Bladder microvascular endothelial cell (primary cell): Measurements from ENCODE around the gene TIMM10. TPM values are rescaled to one million over a fixed set of nuclear protein-coding genes. Genes with fewer than 3 reads are reported as not detected.

Source experiments
- total RNA-seq: library from RNA; depleted of rRNA; stranded (reverse); fragments of >200 nt; gene quantifications from 2 replicates; pipeline ENCODE4 v1.2.3, GENCODE V29; 2014

TIMM10 gene, protein sequence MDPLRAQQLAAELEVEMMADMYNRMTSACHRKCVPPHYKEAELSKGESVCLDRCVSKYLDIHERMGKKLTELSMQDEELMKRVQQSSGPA
- total RNA-seq: 44.8 and 75.6 TPM in 2 replicates

DNA sequence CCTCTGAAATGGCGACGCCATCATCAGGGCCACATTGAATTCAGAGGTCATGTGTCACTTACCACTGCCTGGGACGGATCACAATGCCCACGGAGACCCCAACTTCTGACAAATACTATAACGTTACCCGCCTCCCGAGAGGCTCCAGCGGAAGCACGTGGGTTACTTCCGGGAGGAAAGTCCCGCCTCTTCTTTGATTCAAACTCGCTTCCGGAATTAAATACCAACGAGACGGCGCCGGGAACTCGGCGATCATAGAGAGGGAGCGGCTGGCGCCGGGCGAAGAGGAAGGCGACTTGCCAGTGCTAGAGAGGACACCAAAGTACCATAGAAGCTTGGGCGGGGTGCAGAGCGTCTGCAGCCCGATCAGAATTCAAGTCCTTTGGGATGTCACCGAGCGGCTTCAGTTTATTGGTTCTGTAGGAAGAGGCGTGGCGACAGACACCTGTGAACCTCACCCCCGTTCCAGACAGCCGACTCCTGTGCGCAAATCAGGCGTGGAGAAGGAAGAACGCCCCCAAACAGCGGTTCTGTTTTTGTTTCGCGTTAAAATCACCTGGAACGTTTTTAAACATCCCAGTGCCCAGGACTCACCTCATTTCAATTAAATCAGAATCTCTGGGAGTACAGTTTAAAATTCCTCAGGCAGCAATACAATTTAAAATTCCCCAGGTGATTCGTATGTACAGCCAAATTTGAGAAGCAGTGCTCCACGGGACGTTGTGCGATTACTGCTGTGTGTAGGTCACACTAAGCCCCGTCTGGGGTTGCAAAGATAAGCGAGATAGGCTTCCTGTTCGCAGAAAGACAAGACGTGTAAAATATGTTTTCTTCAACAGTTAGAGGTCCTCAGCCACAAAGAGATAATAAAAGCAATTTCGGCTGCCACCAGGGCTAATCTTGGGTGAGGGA, at the start of gene TIMM10:
Gene TIMM10 (minus strand): TSS at position 159 of the 912 bp plus-strand sequence. CDS start 565 bp downstream, outside the sequence.

DNA sequence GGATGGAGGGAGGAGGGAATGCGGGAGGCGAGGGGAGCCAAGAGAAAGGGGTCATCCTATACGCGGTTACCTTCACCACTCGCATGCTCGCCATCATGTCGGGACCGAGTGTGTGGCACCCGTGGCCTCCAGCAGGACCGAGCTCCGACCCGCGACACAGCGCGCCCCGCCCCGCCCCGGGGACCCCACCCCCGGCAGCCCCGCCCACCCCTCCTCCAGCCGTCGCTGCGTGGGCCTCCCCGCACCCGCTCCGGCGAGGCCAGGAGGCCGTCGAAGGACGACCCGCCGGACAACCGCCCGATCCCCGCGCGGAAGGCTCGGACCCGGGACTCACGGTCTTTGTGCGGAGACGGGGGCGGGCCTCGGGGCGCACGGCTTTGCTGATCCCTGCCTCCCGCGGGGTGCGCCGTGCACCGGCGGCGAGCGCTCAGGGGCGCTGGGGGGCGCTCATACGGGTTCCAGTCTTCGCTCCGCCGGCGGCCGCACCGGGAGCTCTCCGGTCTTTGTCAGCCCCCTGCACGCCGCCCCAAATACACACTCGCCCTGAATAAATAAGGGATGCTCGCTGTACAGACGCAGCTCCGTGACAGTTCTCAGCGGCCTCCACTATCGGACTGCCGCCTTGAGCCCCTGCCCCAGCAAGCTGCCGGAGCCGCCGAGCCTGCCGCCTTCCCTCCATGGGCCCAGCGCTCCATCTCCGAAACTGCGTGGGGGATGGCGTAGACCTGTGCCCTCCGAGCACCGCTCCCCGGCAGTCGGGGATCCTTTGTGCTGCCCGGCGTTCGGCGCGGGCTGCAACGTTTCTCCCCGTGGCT, 37.2 kb upstream of the TIMM10 start, which contains the start of gene UBE2L6:
Gene UBE2L6 (minus strand): TSS at position 158 of the 815 bp plus-strand sequence. CDS start 61 bp downstream, at position 97.

DNA sequence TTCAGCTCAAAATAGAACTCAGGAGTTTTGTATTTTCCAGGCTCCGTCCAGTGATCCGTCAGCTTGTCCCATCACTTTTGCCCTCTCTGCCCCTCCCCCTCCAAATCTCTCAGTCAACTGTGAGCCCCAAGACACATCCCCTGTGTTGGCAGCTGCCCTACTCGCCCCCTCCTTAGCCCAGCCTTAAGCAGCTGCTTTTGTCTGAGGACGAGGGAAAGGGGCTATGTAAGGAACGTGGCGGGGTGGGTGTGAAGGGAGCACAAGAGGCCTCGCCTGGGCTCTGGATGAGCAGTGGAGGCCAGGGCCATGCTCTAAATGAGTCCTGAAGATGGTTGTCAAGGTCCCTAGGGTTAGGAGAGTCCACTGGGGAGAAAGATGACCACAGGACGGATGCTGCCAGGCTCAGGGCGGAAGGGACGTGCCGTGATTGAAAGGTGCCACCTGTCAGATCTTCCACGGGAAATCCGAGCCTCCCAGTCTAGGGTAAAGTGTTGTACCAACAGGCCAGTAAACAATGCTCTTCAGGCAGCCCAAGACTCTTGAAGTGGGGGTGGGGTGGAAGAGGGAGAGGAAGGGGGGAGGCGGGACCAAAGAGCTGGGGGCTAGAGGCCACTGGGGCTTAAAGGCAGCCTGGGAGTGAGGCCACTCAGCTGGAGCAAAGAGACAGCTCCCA, 6.5 kb upstream of the TIMM10 start, which contains the start of gene SMTNL1:
Gene SMTNL1 (plus strand): TSS at position 649 of the 673 bp plus-strand sequence. CDS start 5,048 bp downstream, outside the sequence.

DNA sequence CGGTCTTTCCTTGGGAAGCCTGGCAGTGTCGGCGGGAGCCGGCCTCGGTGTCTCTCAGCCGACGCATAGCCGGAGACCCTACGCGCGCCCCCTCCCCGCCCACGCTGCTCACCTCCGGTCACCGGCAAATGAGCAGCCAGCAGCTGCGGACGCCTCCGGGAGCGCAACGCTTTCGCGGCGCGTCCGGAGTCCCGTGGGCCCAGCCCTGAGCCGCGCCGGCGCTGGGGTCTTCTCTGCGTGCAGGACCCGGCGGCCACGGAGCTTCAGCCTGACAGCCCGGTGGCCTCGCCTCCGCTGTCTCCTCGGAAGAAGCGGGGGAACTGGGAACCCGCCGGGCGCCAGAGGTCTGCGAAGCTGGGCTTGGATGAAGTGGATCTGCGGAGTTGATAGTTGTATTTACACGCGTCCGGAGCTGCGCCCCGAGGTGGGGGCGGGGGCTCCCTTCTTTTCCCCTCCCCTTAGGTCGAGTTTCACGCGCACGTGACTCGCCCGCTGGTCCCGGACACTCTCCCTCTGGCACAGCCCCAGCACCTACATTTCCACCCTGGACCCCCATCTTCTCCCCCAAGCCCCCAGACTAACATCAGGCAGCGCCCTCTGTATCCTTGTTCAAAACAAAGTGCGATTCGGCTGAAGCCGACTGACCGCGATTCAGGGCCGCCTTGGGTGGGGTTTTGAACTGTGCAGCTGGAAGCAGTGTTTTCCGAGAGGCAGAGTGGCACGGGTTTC, 15.1 kb downstream of the TIMM10 start, which contains the start of gene SLC43A1:
Gene SLC43A1 (minus strand): TSS at position 371 of the 729 bp plus-strand sequence. CDS start 1,591 bp downstream, outside the sequence.

Other genes starting within 250 kb of the TIMM10 start
- 54.4 and 66.6 TPM in 2 replicates for gene TNKS1BP1, start 205.8 kb downstream of the TIMM10 start, total RNA-seq
- gene SSRP1, start 194.9 kb downstream of the TIMM10 start, total RNA-seq: 69.5 and 85.6 TPM in 2 replicates
- not detected in 2 replicates for gene P2RX3, start 192.4 kb downstream of the TIMM10 start, total RNA-seq
- not detected in 2 replicates for gene PRG3, start 149.6 kb downstream of the TIMM10 start, total RNA-seq
- gene PRG2, start 140.1 kb downstream of the TIMM10 start, total RNA-seq: 0.25 and 0.32 TPM in 2 replicates
- gene SLC43A3, start 103.6 kb downstream of the TIMM10 start, total RNA-seq: 24.4 and 56.5 TPM in 2 replicates
- gene RTN4RL2, start 70.2 kb downstream of the TIMM10 start, total RNA-seq: 0.19 TPM in 1 of 2 replicates, not detected in the other
- 8.7 and 15.5 TPM in 2 replicates for gene SLC43A1, start 15.1 kb downstream of the TIMM10 start, total RNA-seq
- not detected in 2 replicates for gene SMTNL1, start 6.8 kb upstream of the TIMM10 start, total RNA-seq
- 32.7 and 45.5 TPM in 2 replicates for gene UBE2L6, start 36.9 kb upstream of the TIMM10 start, total RNA-seq
- 0.13 and 0.16 TPM in 2 replicates for gene SERPING1, start 66.9 kb upstream of the TIMM10 start, total RNA-seq
- 0.16 TPM in 1 of 2 replicates, not detected in the other for gene YPEL4, start 119.2 kb upstream of the TIMM10 start, total RNA-seq
- 16.7 and 24.8 TPM in 2 replicates for gene CLP1, start 127.0 kb upstream of the TIMM10 start, total RNA-seq
- gene ZDHHC5, start 137.4 kb upstream of the TIMM10 start, total RNA-seq: 24.0 and 41.2 TPM in 2 replicates
- 15.2 and 16.4 TPM in 2 replicates for gene MED19, start 181.5 kb upstream of the TIMM10 start, total RNA-seq
- 40.0 and 72.9 TPM in 2 replicates for gene TMX2, start 181.8 kb upstream of the TIMM10 start, total RNA-seq
- 49.3 and 68.5 TPM in 2 replicates for gene SELENOH, start 210.7 kb upstream of the TIMM10 start, total RNA-seq
- not detected in 2 replicates for gene BTBD18, start 221.1 kb upstream of the TIMM10 start, total RNA-seq
- gene CTNND1, start 231.0 kb upstream of the TIMM10 start, total RNA-seq: 169 and 366 TPM in 2 replicates